SU-DHL-6 (cell line): ENCODE results near the gene SH3RF1.

ENCODE experiments used
- H2AFZ ChIP-seq: fragments of 200-600 bp; sonication (generic); 2 replicates; pipeline ENCODE4 v1.6.1; 2014; ENCODE audit warnings: low read depth, mild to moderate bottlenecking, moderate library complexity, mixed read lengths, antibody characterized with exemption, low read length; ENCODE audit not compliant: severe bottlenecking
- H3F3A ChIP-seq: fragments of 200-600 bp; shearing (Covaris generic); 2 replicates; pipeline ENCODE4 v1.6.0; 2016; ENCODE audit warnings: antibody characterized with exemption, mild to moderate bottlenecking; ENCODE audit not compliant: insufficient read depth
- H3K27ac ChIP-seq: fragments of 200-600 bp; sonication (generic); 2 replicates; pipeline ENCODE4 v1.5.1; 2016; ENCODE audit warnings: low read depth, mild to moderate bottlenecking, low read length, moderate library complexity, mixed read lengths
- H3K27me3 ChIP-seq: fragments of 200-600 bp; sonication (generic), shearing (Covaris generic); 2 replicates; pipeline ENCODE4 v1.6.0; 2014; ENCODE audit warnings: mild to moderate bottlenecking, low read length
- H3K36me3 ChIP-seq: fragments of 200-600 bp; sonication (generic); 2 replicates; pipeline ENCODE4 v1.6.1; 2014; ENCODE audit warnings: mild to moderate bottlenecking, low read length, mixed read lengths
- H3K4me2 ChIP-seq: fragments of 300-600, 200-600 bp; shearing (Covaris generic), sonication (generic); 2 replicates; pipeline ENCODE4 v1.6.0; 2014; ENCODE audit warnings: low read length, low read depth, mild to moderate bottlenecking; ENCODE audit not compliant: poor library complexity, severe bottlenecking
- H3K4me3 ChIP-seq: fragments of 200-600 bp; sonication (generic); 2 replicates; pipeline ENCODE4 v1.5.1; 2014; ENCODE audit warnings: antibody characterized with exemption, low read length, mild to moderate bottlenecking, mixed read lengths; ENCODE audit not compliant: insufficient read depth, poor library complexity, severe bottlenecking
- H3K79me2 ChIP-seq: fragments of 200-600 bp; sonication (generic); 2 replicates; pipeline ENCODE4 v1.6.1; 2014; ENCODE audit warnings: mild to moderate bottlenecking, low read length, moderate library complexity; ENCODE audit not compliant: insufficient read depth
- H3K9ac ChIP-seq: fragments of 200-600 bp; sonication (generic); 2 replicates; pipeline ENCODE4 v1.7.0; 2014; ENCODE audit warnings: mild to moderate bottlenecking, low read length
- H3K9me2 ChIP-seq: fragments of 200-600 bp; sonication (generic); replicated peaks from 2 replicates; pipeline ENCODE4 v1.6.1; 2014; ENCODE audit warnings: low read length; ENCODE audit not compliant: insufficient read depth
- H3K9me3 ChIP-seq: fragments of 200-600 bp; sonication (generic); 2 replicates; pipeline ENCODE4 v1.6.1; 2014; ENCODE audit warnings: low read length, mixed read lengths; ENCODE audit not compliant: insufficient read depth
- H4K20me1 ChIP-seq: fragments of 200-600 bp; sonication (generic); 2 replicates; pipeline ENCODE4 v1.6.1; 2014; ENCODE audit warnings: low read depth, mild to moderate bottlenecking, antibody characterized with exemption, low read length, moderate library complexity, mixed read lengths
- CTCF ChIP-seq: fragments of 200-600 bp; sonication (generic); IDR thresholded peaks from one replicate; pipeline ENCODE4 v1.5.1; 2017; ENCODE audit warnings: antibody characterized with exemption, mild to moderate bottlenecking, low read length, moderate library complexity; ENCODE audit not compliant: insufficient read depth, poor library complexity, severe bottlenecking
- EZH2phosphoT487 ChIP-seq: fragments of 200-600 bp; sonication (generic), shearing (Covaris generic); conservative IDR thresholded peaks from 2 replicates; pipeline ENCODE4 v1.6.1; 2018; ENCODE audit warnings: mild to moderate bottlenecking, antibody characterized with exemption, low read length, moderate library complexity, mixed read lengths

SH3RF1 gene

GRCh38 chr4:169266661-169267060 lies 4.1 kb downstream of the SH3RF1 start:
- Histone ChIP-seq H3K9ac (no peak overlapping the region), H3K9me3 (no peaks in the 10 kb centered on the region), H3K36me3 (no peaks in the 10 kb centered on the region), H3K9me2 (no peaks in the 10 kb centered on the region), H3K79me2 (no peaks in the 10 kb centered on the region), H3F3A (no peaks in the 10 kb centered on the region), H4K20me1 (no peaks in the 10 kb centered on the region), H3K27ac (no peak overlapping the region), H3K4me3 (no peak overlapping the region), H3K27me3 (no peaks in the 10 kb centered on the region), H2AFZ (no peak overlapping the region), H3K4me2 (no peak overlapping the region)
- TF ChIP-seq EZH2phosphoT487 (no peak), CTCF (no peak)

- Histone ChIP-seq H3K9me3 (no peaks in the 10 kb centered on the region), H3K9me2 (no peaks in the 10 kb centered on the region), H3K4me3 (no peak overlapping the region), H4K20me1 (no peaks in the 10 kb centered on the region), H3K4me2 (no peak overlapping the region), H3K27ac (no peak overlapping the region), H3K36me3 (no peaks in the 10 kb centered on the region), H3K27me3 (no peaks in the 10 kb centered on the region), H3K79me2 (no peaks in the 10 kb centered on the region), H2AFZ (no peak overlapping the region), H3K9ac (no peak overlapping the region), H3F3A (no peaks in the 10 kb centered on the region)
- TF ChIP-seq CTCF = no peak
- no peak for TF ChIP-seq EZH2phosphoT487
Observed at GRCh38 chr4:169266081-169266480, 4.7 kb downstream of the SH3RF1 start.

- no peak overlapping the region for H3K4me2 ChIP-seq
Observed at GRCh38 chr4:169263791-169264392, 6.9 kb downstream of the SH3RF1 start.

More at GRCh38 chr4:169263791-169264392, 6.9 kb downstream of the SH3RF1 start:
- Histone ChIP-seq H3K36me3 (no peaks in the 10 kb centered on the region), H3K9me2 (no peaks in the 10 kb centered on the region), H2AFZ (no peak overlapping the region), H3K27ac (no peak overlapping the region), H3K9ac (no peak overlapping the region), H3F3A (no peaks in the 10 kb centered on the region), H3K79me2 (no peaks in the 10 kb centered on the region), H3K9me3 (no peaks in the 10 kb centered on the region), H3K4me3 (no peak overlapping the region), H4K20me1 (no peaks in the 10 kb centered on the region), H3K27me3 (no peaks in the 10 kb centered on the region)
- TF ChIP-seq CTCF (no peak), EZH2phosphoT487 (no peak)
